ENCODE measurements around the gene SRGAP2C. TPM values are rescaled to one million over a fixed set of nuclear protein-coding genes. Genes with fewer than 3 reads are reported as not detected.
A peak's percentile ranks its signal among the peaks of the same experiment; 100 is the strongest.
"Not testable (repeated sequence)": the region's sequence is repeated elsewhere in the genome, so short reads cannot be mapped to it uniquely, and the experiment has no call there.

Gene SRGAP2C
- total RNA-seq, 1 experiment from 2014 or later: 14.8 TPM

DNA sequence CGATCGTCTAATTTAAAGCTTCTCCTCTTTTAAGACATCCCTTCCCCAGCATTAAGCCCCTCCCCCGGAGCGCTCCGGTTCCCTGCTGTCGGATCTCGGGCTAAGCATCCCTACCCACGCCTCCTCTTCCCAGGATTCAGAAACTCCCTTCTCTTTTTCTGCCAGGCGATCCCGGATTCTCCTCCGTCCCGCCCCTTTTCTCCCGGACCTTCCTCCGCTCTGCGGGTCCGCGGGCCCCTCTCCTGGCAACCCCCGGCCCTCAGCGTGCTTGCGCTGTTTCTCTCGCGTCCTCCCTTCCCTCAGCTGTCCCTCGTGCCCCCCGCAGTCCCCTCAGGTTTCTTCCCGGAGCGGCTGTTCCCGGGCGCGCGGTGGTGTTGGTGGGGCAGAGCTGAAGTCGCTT is 908 bp upstream of the SRGAP2C start:
- DNase-seq (ENCODE audit: low spot score); in situ Hi-C loops (cut with HindIII; ENCODE audit: low sequenced_read_pairs): not testable (repeated sequence)

DNA sequence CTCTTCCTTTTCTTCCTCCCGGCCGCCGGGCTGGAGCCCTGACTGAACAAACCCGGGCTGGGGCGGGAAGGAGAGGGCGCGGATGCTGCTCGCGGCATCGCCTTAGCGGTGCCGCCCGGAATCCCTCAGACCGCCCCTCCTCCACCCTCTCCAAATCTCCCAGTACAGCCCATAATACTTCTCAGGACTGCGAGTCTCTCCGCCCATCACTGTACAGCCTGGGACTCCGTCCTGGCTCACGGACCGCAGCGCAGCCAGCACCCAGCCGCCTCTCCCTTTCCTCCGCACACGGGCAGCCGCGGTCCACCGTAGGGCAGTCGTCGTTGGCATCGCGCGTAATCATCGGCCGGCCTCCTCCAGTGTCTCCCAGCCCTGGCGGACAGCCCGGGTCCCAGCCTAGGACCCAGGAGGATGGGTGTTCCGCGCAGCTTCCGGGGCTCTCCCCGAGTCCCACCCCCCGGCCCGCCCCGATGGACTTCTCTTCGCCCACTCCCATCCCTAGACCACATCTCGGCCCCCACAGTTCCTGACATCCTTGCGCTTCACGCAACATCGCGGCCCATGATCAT is 449 bp downstream of the SRGAP2C start:
- in situ Hi-C loops (cut with HindIII; ENCODE audit: low sequenced_read_pairs); DNase-seq (ENCODE audit: low spot score): not testable (repeated sequence)

- DNase-seq (ENCODE audit: low spot score); in situ Hi-C loops (cut with HindIII; ENCODE audit: low sequenced_read_pairs): not testable (repeated sequence)
Observed at GRCh38 chr1:121186191-121186590, 1.4 kb downstream of the SRGAP2C start.

- in situ Hi-C loops (cut with HindIII; ENCODE audit: low sequenced_read_pairs): not testable (repeated sequence)
- DNase-seq (ENCODE audit: low spot score): peak; percentile 13
Observed at GRCh38 chr1:121187914-121188313, 3.1 kb downstream of the SRGAP2C start.

GRCh38 chr1:121192512-121192911 is 7.7 kb downstream of the SRGAP2C start:
- DNase-seq (ENCODE audit: low spot score); in situ Hi-C loops (cut with HindIII; ENCODE audit: low sequenced_read_pairs): not testable (repeated sequence)

DNA sequence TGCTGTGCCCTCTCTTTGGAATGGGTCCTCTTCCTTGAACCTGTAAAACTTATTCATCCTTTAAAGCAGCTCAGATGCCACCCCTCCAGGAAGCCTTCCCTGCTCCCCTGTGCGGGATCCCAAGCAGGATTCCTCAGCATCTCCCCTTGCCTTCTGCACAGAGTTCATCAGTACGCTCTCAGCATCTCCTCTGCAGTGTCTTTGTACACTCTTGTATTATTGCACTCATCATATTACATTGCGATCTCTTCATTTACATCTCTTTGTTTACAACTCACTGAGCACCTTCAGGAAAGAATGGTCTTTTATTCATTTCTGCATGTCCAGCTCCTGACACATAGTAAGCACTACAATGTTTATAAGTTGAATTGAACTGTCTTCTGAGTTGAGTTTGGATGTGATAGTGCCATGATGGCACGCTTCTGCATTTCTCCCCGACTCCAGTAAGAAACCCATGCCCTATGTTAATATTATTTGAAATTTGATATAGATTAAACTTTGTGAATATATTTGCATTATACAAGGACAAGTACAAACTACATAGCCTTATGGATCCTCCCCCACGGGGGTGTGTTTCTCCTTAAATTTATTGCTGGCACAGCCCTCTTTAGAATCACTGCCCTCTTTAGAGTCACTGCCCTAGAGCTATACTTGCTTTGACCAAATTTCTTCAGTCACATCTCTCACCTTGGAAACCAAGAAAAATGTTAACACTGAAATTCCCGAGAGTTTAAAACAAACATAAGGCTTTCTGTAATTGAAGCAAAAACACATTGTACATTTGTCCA is 12.5 kb downstream of the SRGAP2C start:
- in situ Hi-C loops (cut with HindIII; ENCODE audit: low sequenced_read_pairs); DNase-seq (ENCODE audit: low spot score): not testable (repeated sequence)

DNA sequence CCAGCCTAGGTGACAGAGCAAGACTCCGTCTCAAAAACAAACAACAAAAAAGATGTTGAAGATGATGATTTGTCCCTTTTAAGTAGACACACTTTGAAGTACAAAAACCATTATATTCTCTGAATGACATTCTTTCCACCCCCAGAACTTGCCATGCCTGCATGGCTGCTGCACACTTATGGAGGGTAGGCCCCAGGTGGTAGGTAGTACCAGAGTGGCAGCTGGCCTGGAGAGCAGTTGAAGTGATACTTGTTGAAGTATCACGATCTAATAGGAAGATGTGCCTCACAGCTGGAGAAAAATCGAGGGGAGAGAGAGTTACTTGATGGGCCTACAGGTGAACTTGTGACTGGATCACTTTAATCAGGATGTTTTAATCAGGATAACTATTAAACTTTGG is 15.0 kb downstream of the SRGAP2C start:
- in situ Hi-C loops (cut with HindIII; ENCODE audit: low sequenced_read_pairs): not testable (repeated sequence)

GRCh38 chr1:121200232-121200631 is 15.5 kb downstream of the SRGAP2C start:
- in situ Hi-C loops (cut with HindIII; ENCODE audit: low sequenced_read_pairs); DNase-seq (ENCODE audit: low spot score): not testable (repeated sequence)

More for the DNA sequence above, 15.0 kb downstream of the SRGAP2C start:
- DNase-seq (ENCODE audit: low spot score): not testable (repeated sequence)

- in situ Hi-C loops (cut with HindIII; ENCODE audit: low sequenced_read_pairs): not testable (repeated sequence)
- peak; percentile 8 for DNase-seq (ENCODE audit: low spot score)
Observed at GRCh38 chr1:121200985-121201981, 16.5 kb downstream of the SRGAP2C start.

GRCh38 chr1:121202986-121203385 is 18.2 kb downstream of the SRGAP2C start:
- DNase-seq (ENCODE audit: low spot score); in situ Hi-C loops (cut with HindIII; ENCODE audit: low sequenced_read_pairs): not testable (repeated sequence)

DNA sequence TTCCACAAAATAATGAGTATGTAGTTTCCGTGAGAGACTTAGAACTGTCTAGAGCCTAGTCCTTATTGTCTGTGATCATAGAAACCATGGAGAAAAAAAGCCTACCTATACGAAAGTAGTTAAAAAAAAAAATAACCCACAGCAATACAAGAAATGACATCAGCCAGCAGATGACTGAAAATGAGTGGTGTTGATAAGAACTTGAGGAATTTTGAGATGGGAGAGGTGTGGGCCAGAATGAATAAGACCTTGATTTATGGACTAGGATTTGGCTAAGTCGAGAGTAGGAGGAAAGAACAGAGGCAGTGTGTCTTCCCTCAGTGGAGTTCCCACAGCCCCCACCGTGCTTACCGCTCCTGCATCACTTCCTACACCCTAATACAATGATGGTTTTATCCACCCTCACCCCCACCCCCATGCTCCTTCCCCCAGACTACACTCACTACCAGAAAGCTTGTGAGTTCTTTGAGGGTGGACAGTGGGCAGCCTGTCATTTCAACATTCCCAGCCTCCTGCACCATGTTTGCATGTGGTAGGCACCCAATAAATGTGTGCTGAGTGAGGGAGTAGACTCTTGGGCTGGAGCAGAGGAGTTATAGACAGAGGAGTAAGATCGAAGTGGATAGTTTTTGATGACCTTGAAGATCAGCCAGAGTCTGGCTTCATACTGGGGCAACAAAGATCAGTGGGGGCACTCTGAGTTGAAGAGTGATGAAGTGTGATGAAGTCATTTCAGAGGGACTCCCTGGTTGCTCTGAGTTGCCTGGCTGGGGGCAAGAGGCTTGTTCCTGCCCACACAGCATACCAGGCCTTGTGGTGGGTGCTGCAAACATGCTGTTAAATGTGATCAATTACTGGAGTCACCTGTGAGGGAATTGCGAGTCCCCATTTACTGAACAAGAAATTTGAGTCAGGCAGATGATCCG is 21.3 kb downstream of the SRGAP2C start:
- in situ Hi-C loops (cut with HindIII; ENCODE audit: low sequenced_read_pairs); DNase-seq (ENCODE audit: low spot score): not testable (repeated sequence)

DNA sequence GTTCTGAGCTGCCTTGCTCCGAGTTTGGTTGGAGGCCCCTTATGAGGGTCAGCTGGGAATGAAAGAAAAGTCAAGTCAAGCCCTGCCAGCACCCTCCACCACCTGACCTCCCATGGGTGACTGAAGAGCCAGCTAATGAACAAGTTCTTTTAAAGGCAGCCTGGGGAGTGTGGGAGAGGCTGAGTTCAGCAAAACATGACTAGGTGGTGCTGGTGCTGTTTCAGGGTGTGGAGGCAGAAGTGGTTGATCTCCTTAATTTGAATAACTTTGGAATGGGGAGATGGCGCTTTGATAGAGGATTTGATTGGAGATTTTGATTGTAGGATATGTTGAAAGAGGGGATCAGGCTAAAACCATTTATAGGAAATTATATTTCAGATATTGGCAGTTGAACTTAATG is 22.6 kb downstream of the SRGAP2C start:
- DNase-seq (ENCODE audit: low spot score); in situ Hi-C loops (cut with HindIII; ENCODE audit: low sequenced_read_pairs): not testable (repeated sequence)

GRCh38 chr1:121208375-121208774 is 23.6 kb downstream of the SRGAP2C start:
- peak; percentile 21 for DNase-seq (ENCODE audit: low spot score)
- in situ Hi-C loops (cut with HindIII; ENCODE audit: low sequenced_read_pairs): not testable (repeated sequence)

- in situ Hi-C loops (cut with HindIII; ENCODE audit: low sequenced_read_pairs); DNase-seq (ENCODE audit: low spot score): not testable (repeated sequence)
Observed at GRCh38 chr1:121210778-121211177, 26.0 kb downstream of the SRGAP2C start.

DNA sequence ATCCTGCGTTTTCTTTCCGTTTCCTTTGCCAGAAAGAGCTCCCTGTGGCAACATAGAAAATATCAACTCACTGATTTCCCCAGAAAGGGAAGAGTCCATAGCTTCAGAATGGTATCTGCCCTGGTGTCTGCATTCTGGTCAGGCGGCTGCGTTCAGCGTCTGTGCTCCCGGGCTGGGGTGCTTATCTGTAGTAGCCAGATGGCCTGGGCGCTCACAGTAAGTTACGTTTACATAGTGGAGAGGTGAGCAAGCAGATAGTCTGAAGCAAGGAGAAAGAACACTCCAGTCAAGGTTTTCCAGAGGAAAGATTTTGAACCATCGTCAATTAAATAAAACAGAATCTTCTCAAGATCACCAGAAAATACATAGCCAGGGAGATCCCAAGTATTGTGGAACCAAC is 28.7 kb downstream of the SRGAP2C start:
- in situ Hi-C loops (cut with HindIII; ENCODE audit: low sequenced_read_pairs); DNase-seq (ENCODE audit: low spot score): not testable (repeated sequence)

- in situ Hi-C loops (cut with HindIII; ENCODE audit: low sequenced_read_pairs): not testable (repeated sequence)
Observed at GRCh38 chr1:121214544-121215156, 29.9 kb downstream of the SRGAP2C start.

DNA sequence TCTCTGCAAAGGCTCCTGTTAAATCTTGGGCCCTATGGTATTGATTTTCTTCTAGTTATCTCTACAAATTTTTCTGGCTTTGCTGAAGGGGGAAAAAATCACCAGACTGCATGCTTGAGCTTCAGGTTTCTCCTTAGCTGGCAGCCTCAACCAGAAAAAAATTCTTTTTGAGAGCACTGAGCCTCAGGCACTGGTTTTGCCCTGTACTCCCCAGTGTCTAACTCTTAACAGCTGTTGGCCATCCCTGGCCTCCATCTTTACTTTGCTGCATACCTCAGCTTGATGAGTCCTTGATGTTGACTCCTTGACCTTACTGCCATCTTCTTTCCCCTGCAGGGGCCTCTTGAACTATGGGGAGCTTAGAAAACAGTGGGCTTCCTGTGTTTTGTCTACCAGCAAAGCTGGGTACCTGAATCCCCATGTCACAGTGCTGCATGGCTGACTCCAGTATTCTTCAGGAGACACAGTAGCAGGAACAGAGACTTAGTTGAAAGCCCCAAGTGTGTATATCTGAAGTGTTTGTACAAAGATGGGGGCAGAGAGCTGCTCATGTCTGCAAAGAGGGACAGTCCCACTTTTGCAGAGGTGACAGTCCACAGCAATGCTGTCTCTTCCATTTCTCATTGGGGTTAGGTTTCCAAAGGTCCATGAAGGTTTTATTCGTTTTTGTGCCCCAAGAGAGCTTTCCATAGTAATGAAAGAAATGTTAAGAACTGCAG is 31.1 kb downstream of the SRGAP2C start:
- in situ Hi-C loops (cut with HindIII; ENCODE audit: low sequenced_read_pairs); DNase-seq (ENCODE audit: low spot score): not testable (repeated sequence)

More at GRCh38 chr1:121214544-121215156, 29.9 kb downstream of the SRGAP2C start:
- DNase-seq (ENCODE audit: low spot score): not testable (repeated sequence)
